Amygdala (tissue), 56 donors: ENCODE data around the gene OR51M1.

Source experiments
- DNase-seq, 56 donors: peaks; one replicate each; lab custom pipeline; 2025; lab: John Stamatoyannopoulos, UW

The OR51M1 gene

GRCh38 chr11:5384335-5384734 is 723 bp downstream of the OR51M1 start:
- DNase-seq, result no peak

DNA sequence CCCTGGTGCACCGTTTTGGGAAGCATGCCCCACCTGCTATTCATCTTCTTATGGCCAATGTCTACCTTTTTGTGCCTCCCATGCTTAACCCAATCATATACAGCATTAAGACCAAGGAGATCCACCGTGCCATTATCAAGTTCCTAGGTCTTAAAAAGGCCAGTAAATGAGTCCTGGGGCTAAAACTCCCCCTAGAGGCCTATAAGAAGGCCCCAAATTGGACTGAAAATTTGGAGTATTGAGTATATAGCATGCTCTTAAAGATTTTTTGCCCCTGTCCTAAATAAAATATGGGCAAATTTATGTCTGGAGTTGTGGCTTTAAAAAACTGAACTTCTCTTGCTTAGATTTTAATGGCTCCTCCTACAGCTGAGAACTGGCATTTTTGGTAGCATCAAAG is 6.6 kb downstream of the OR51M1 start:
- DNase-seq, result no peak

DNA sequence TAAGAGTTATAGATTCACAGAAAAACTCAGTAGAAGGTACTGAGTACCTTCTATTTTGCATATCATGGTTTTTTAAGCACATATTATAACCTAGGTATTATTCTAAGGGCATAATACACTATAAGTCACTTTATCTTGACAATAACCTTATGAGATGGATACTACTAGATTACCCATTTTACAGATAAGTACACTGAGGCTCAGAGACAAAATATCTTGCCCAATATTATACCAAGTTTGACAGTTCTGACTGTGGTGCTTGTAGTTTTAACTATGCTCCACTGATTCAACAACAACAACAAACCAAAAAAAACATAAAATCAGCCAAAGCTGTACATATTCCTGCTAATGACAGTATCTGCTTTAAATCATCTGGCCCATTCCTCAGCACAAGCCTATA is 10.5 kb downstream of the OR51M1 start:
- no peak for DNase-seq

DNA sequence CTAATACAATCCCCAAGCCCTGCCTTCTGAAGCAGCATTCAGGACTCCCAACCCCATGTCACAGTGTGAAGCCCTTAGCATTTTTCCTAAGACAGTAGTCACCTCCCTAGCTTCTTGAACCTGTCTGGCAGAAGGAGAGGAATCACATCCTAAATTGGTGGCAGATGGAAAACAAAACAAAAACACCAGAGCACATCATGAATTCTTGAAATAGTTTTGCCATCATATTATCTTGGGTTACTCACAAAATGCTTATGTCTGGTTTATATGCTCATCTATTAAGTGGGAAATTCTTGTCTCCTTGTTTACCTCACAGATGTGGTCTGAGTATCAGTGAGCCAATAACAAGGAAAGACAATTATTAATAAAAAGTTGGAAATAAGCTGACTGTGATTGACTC is 15.3 kb downstream of the OR51M1 start:
- no peak for DNase-seq

GRCh38 chr11:5405173-5405572 is 21.6 kb downstream of the OR51M1 start:
- no peak for DNase-seq

DNA sequence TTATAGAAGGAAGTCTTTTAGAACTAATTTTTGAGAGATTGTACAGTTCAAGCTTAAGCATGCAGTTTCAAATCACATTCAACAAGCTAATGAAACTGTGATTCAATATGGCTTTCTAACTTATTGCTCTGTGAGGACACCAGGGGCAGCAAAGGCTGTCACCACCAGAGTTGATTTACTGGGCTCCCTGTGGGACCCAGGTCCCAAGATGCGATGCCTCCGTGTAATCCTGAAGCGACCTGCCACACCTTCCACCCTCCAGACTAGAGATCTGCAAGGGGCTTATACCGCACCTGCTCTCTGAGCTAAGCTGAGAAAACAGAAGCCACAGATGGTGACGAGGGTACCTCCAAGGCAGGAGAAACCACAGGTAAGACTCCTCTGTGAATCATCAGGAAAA is 37.4 kb downstream of the OR51M1 start:
- DNase-seq, result no peak

DNA sequence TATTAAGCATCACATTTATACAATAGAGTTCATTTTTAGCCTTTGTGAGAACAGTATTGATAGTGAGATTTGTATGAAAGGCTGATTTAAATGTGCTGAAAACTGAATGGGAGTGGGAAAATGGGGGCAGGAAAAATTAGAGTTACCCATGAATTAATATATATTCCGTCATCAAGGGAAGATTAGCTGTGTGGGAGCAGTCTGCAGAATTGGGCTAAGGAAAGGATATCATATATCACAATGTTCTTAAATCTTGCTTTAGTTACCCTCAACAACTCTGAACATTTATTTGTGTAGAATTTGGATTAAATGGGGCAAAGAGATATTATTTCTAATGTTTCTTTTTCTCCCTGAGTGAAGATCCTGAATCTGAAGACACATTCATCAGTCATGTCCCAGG is 38.2 kb downstream of the OR51M1 start, which contains the start of gene OR51Q1:
TSS of gene OR51Q1 (plus strand) at position 301 of the 400 bp plus-strand sequence. CDS start at position 391, 90 bp downstream.
- no peak for DNase-seq

DNA sequence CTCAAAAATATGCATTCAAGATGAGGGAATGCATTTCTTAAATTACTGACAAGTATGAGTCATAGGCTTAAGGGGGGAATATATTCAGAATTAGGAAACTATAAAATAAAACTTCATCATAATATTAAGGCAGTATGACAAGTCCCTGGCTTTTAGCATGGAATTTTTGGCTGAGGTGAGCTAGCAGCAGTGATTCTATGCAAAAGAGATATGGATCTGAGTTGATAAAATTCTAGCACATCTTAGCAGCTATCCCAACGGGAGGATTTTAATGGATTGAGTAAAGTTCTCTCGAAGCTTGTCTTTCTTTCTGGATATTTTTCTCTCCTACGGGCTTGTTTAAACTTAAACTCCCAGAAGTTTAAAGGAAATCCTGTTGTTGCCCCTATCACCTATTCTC is 39.5 kb downstream of the OR51M1 start:
- no peak for DNase-seq

GRCh38 chr11:5441414-5441813 is 57.8 kb downstream of the OR51M1 start, which contains the start of gene OR51I1:
OR51I1 (minus strand) TSS chr11:5441514; CDS start chr11:5441514, 0 bp downstream.
- DNase-seq, result no peak
